ENCODE results near the gene TIAM1. TPM values are rescaled to one million over a fixed set of nuclear protein-coding genes. Genes with fewer than 3 reads are reported as not detected.

The TIAM1 gene
- total and polyA plus RNA-seq, 2 of the 8 experiments (the other 6 are each of a cell fraction or from before 2014, with no cell fraction given) = 10.1 to 30.7 TPM

- Histone ChIP-seq H4K91ac (replicated peaks; ENCODE audit: insufficient read length, low read length) (no peak overlapping the region), H3K23ac (ENCODE audit: insufficient read length) (no peak overlapping the region), H3K14ac (ENCODE audit: insufficient read length) (no peak overlapping the region), H3K4me1 (replicated peaks in 1 of 4; ENCODE audit: control insufficient read depth in 3 of 4, insufficient read depth in 4 of 4, low read length in 3 of 4) (no peaks in the 10 kb centered on the region), H3K9me3 (ENCODE audit: insufficient read depth in 2 of 2, low read depth in 1 of 2, low read length in 1 of 2) (no peaks in the 10 kb centered on the region), H3K18ac (ENCODE audit: extremely low read depth, low read length) (no peak overlapping the region), H3K23me2 (ENCODE audit: low read depth, low read length) (no peaks in the 10 kb centered on the region), H2BK20ac (ENCODE audit: low read length) (no peak overlapping the region), H4K5ac (ENCODE audit: insufficient read length, low read depth, low read length) (no peak overlapping the region), H3K79me2 (ENCODE audit: control insufficient read depth in 1 of 2, insufficient read depth in 2 of 2, low read length in 2 of 2) (no peaks in the 10 kb centered on the region), H2BK5ac (ENCODE audit: low read depth, low read length) (no peak overlapping the region), H3K27me3 (replicated peaks in 1 of 4; ENCODE audit: control insufficient read depth in 3 of 4, extremely low read depth in 1 of 4, insufficient read depth in 3 of 4, low read length in 3 of 4) (no peaks in the 10 kb centered on the region), H3K27ac (ENCODE audit: low read depth, low read length) (no peak overlapping the region), H2AFZ (ENCODE audit: low read length) (no peak overlapping the region), H2AK5ac (ENCODE audit: low read depth, low read length) (no peak overlapping the region), H3K4me3 (ENCODE audit: extremely low read depth in 1 of 4, insufficient read depth in 2 of 4, low read depth in 3 of 4, low read length in 4 of 4) (no peak overlapping the region), H2BK15ac (ENCODE audit: low read length) (no peak overlapping the region), H3K9ac (replicated peaks in 1 of 4; ENCODE audit: extremely low read depth in 1 of 4, low read depth in 3 of 4, low read length in 3 of 4) (no peak overlapping the region), H2BK120ac (replicated peaks; ENCODE audit: low read depth, low read length) (no peak overlapping the region), H2BK12ac (ENCODE audit: low read depth, low read length) (no peak overlapping the region), H3K79me1 (ENCODE audit: low read depth, low read length) (no peaks in the 10 kb centered on the region), H3K36me3 (ENCODE audit: control insufficient read depth in 2 of 4, insufficient read depth in 4 of 4, low read length in 3 of 4) (peaks cover 0 to 9% (median 0%) of the 10 kb centered on the region in 4 experiments; a peak in 2 of 8 replicates), H3K56ac (replicated peaks; ENCODE audit: insufficient read length, low read depth, low read length) (no peak overlapping the region), H3K4ac (replicated peaks; ENCODE audit: insufficient read length, low read depth, low read length) (no peak overlapping the region), H3K4me2 (ENCODE audit: insufficient read depth in 1 of 2, low read depth in 2 of 2, low read length in 2 of 2) (no peak overlapping the region), H4K20me1 (replicated peaks in 1 of 2; ENCODE audit: control insufficient read depth in 1 of 2, insufficient read depth in 2 of 2, low read length in 2 of 2) (no peaks in the 10 kb centered on the region), H4K8ac (ENCODE audit: extremely low read depth, insufficient read depth, low read length) (no peak overlapping the region)
- DNase-seq (ENCODE audit: low read depth in 1 of 2, low spot score in 2 of 2) (no peak), FAIRE-seq (no peak)
- ChIA-PET CTCF (ENCODE audit: partially characterized antibody) (interaction anchor here (1.4 kb wide), 1 partner anchor 12 kb away, joined by 4 read pairs; no protein-coding TSS in a partner anchor), POLR2A (ENCODE audit: partially characterized antibody) (no interaction called here)
- WGBS, 2 experiments (ENCODE audit: extremely low coverage in 1 of 2, insufficient coverage in 1 of 2, insufficient read length in 1 of 2, insufficient replicate concordance in 2 of 2, low coverage in 1 of 2, low lambda C conversion rate in 2 of 2, missing lambda C conversion rate in 1 of 2) = 95% methylated on average over 2 of the region's 2 CpGs; no CpG with 5 or more reads in 1 of the 2 experiments
- TF ChIP-seq HDAC2 (IDR thresholded peaks at IDR 0.05; ENCODE audit: borderline replicate concordance in 1 of 2, low read depth in 2 of 2, low read length in 2 of 2) = no peak
- no peak for TF ChIP-seq RAD21 (IDR thresholded peaks at IDR 0.05 in 1 of 2, conservative IDR thresholded peaks at IDR 0.05 in 1 of 2; ENCODE audit: low read depth in 2 of 2, low read length in 2 of 2)
- no peak for TF ChIP-seq BACH1 (IDR thresholded peaks at IDR 0.05; ENCODE audit: low read length)
- no peak for TF ChIP-seq SUZ12 (IDR thresholded peaks at IDR 0.05; ENCODE audit: low read length)
- no peak for TF ChIP-seq RXRA (IDR thresholded peaks at IDR 0.05; ENCODE audit: insufficient read depth, low read depth, low read length)
- no peak for TF ChIP-seq CTCF (IDR thresholded peaks at IDR 0.05; ENCODE audit: control extremely low read depth in 1 of 3, insufficient read depth in 1 of 3, low read depth in 1 of 3, low read length in 3 of 3)
- no peak for TF ChIP-seq RBBP5 (IDR thresholded peaks at IDR 0.05; ENCODE audit: borderline replicate concordance, low read depth, low read length)
- no peak for TF ChIP-seq HDAC6 (IDR thresholded peaks at IDR 0.05; ENCODE audit: low read depth, low read length)
- TF ChIP-seq KDM4A (IDR thresholded peaks at IDR 0.05; ENCODE audit: low read depth, low read length, severe bottlenecking) = no peak
- TF ChIP-seq POU5F1 (IDR thresholded peaks at IDR 0.05; ENCODE audit: low read depth, low read length) = no peak
- TF ChIP-seq EZH2 (IDR thresholded peaks at IDR 0.05; ENCODE audit: low read depth, low read length, severe bottlenecking) = no peak
These were observed 132.2 kb downstream of the TIAM1 start for GRCh38 chr21:31211836-31212235.
